ENCODE measurements around the gene PROSER3. TPM values are rescaled to one million over a fixed set of nuclear protein-coding genes. Genes with fewer than 3 reads are reported as not detected.

PROSER3 gene
- total and polyA plus RNA-seq, 9 of the 15 experiments (the other 6 are each of a cell fraction or from before 2014, with no cell fraction given), result 1.0 to 39.5 (median 5.1) TPM

GRCh38 chr19:35744430-35745327 is 13.3 kb upstream of the PROSER3 start (continued):
- TF ChIP-seq CUX1 (CRISPR knock-in tag; IDR thresholded peaks at IDR 0.05) (no peak), CTCF (IDR thresholded peaks at IDR 0.05 in 2 of 3, conservative IDR thresholded peaks at IDR 0.05 in 1 of 3; ENCODE audit: insufficient read depth in 2 of 3, low read depth in 1 of 3, low read length in 3 of 3) (peak; percentile 58 to 70 (median 63); a peak in 5 of 6 replicates), BMI1 (IDR thresholded peaks at IDR 0.05; ENCODE audit: low read length) (no peak), BCL6 (CRISPR knock-in tag; IDR thresholded peaks at IDR 0.05) (no peak), ZNF707 (CRISPR knock-in tag; conservative IDR thresholded peaks at IDR 0.05) (no peak), RUNX1 (IDR thresholded peaks at IDR 0.05; ENCODE audit: low read depth) (no peak), SIN3B (IDR thresholded peaks at IDR 0.05; ENCODE audit: low read depth) (no peak), EGR1 (conservative IDR thresholded peaks at IDR 0.05) (peak; percentile 50), ELF4 (CRISPR knock-in tag; IDR thresholded peaks at IDR 0.05) (peak; percentile 39; the same call in 1 of the 2 replicates), NR4A1 (CRISPR knock-in tag; IDR thresholded peaks at IDR 0.05) (no peak), NR4A1 (tag; IDR thresholded peaks at IDR 0.05) (no peak), THRAP3 (IDR thresholded peaks at IDR 0.05; ENCODE audit: borderline replicate concordance) (no peak), ZZZ3 (IDR thresholded peaks at IDR 0.05) (no peak), MCM7 (IDR thresholded peaks at IDR 0.05) (no peak), HCFC1 (IDR thresholded peaks at IDR 0.05; ENCODE audit: low read depth, low read length) (peak; percentile 35; the same call in 1 of the 2 replicates), ELF1 (tag; IDR thresholded peaks at IDR 0.05) (peak; percentile 81), RBM22 (IDR thresholded peaks at IDR 0.05; ENCODE audit: low read depth, low read length, poor library complexity, severe bottlenecking) (no peak)
- TF ChIP-seq, protein P1, sequence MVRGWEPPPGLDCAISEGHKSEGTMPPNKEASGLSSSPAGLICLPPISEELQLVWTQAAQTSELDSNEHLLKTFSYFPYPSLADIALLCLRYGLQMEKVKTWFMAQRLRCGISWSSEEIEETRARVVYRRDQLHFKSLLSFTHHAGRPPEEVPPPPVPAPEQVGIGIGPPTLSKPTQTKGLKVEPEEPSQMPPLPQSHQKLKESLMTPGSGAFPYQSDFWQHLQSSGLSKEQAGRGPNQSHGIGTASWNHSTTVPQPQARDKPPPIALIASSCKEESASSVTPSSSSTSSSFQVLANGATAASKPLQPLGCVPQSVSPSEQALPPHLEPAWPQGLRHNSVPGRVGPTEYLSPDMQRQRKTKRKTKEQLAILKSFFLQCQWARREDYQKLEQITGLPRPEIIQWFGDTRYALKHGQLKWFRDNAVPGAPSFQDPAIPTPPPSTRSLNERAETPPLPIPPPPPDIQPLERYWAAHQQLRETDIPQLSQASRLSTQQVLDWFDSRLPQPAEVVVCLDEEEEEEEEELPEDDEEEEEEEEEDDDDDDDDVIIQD (CRISPR knock-in tag; IDR thresholded peaks at IDR 0.05), result no peak

Measured in K562 (cell line).